CD14-positive monocyte (primary cell): Measurements from ENCODE around the gene GRK2. TPM values are rescaled to one million over a fixed set of nuclear protein-coding genes. Genes with fewer than 3 reads are reported as not detected.
A peak's percentile ranks its signal among the peaks of the same experiment; 100 is the strongest.

Source experiments
- DNase-seq, 3 donors: peaks; one replicate each; pipeline ENCODE4 v3.0.0-alpha.2; 2011 to 2022
- H2AFZ ChIP-seq: 2 replicates; pipeline ENCODE4 v1.6.0; 2012; ENCODE audit warnings: mild to moderate bottlenecking, low read depth, low read length, inconsistent platforms; ENCODE audit not compliant: insufficient read depth, poor library complexity, severe bottlenecking
- H3K27ac ChIP-seq, 2 donors: 1 replicate in 1 of 2; 2 replicates in 1 of 2; pipeline ENCODE4 v1.5.1; 2012 to 2013; ENCODE audit warnings: low read length in 2 of 2, control low read depth in 1 of 2, inconsistent platforms in 1 of 2, low read depth in 1 of 2, mild to moderate bottlenecking in 1 of 2
- H3K27me3 ChIP-seq, 2 donors: one replicate each; pipeline versions ENCODE4 v1.6.0 to v1.6.1; 2011 to 2013; ENCODE audit warnings: low read length in 2 of 2; ENCODE audit not compliant: control insufficient read depth in 2 of 2, insufficient read depth in 2 of 2
- H3K36me3 ChIP-seq, 2 donors: replicated peaks in 1 of 2; 1 replicate in 1 of 2; 2 replicates in 1 of 2; pipeline versions ENCODE4 v1.5.1 to v1.6.1; 2012 to 2013; ENCODE audit warnings: low read length in 2 of 2, control low read depth in 1 of 2, inconsistent platforms in 1 of 2, mild to moderate bottlenecking in 1 of 2; ENCODE audit not compliant: insufficient read depth in 2 of 2, control insufficient read depth in 1 of 2
- H3K4me1 ChIP-seq, 2 donors: 1 replicate in 1 of 2; 2 replicates in 1 of 2; pipeline versions ENCODE4 v1.5.1 to v1.6.1; 2012 to 2013; ENCODE audit warnings: low read length in 2 of 2, control low read depth in 1 of 2, inconsistent platforms in 1 of 2, mild to moderate bottlenecking in 1 of 2, moderate library complexity in 1 of 2; ENCODE audit not compliant: insufficient read depth in 2 of 2, control insufficient read depth in 1 of 2
- H3K4me2 ChIP-seq: replicated peaks from 2 replicates; pipeline ENCODE3; 2012; ENCODE audit warnings: low read length, moderate library complexity, mild to moderate bottlenecking; ENCODE audit not compliant: poor library complexity, severe bottlenecking; ENCODE audit errors: extremely low read depth
- H3K4me3 ChIP-seq, 3 experiments: fragments of 200-600 bp in 1 of 3; sonication (generic) in 1 of 3; replicated peaks in 1 of 3; 1 replicate in 2 of 3; 2 replicates in 1 of 3; pipeline ENCODE4 v1.5.1; 2011 to 2013; ENCODE audit warnings: low read length in 3 of 3, mild to moderate bottlenecking in 3 of 3, control low read depth in 2 of 3, low read depth in 2 of 3, inconsistent platforms in 1 of 3, moderate library complexity in 1 of 3
- H3K79me2 ChIP-seq: 2 replicates; pipeline ENCODE4 v1.6.0; 2012; ENCODE audit warnings: mild to moderate bottlenecking, control low read depth, inconsistent platforms, low read length, moderate library complexity; ENCODE audit not compliant: insufficient read depth
- H3K9ac ChIP-seq: 2 replicates; pipeline ENCODE4 v1.6.0; 2017; ENCODE audit warnings: low read length, mild to moderate bottlenecking; ENCODE audit not compliant: insufficient read depth, poor library complexity, severe bottlenecking
- H3K9me3 ChIP-seq, 2 donors: replicated peaks in 1 of 2; 1 replicate in 1 of 2; 2 replicates in 1 of 2; pipeline versions ENCODE4 v1.5.1 to v1.6.1; 2012 to 2013; ENCODE audit warnings: low read length in 2 of 2, control low read depth in 1 of 2; ENCODE audit not compliant: control insufficient read depth in 1 of 2, insufficient read depth in 1 of 2
- H4K20me1 ChIP-seq: 2 replicates; pipeline ENCODE4 v1.6.0; 2012; ENCODE audit warnings: mild to moderate bottlenecking, low read length, control low read depth, moderate library complexity; ENCODE audit not compliant: insufficient read depth
- H3K27ac Mint-ChIP-seq, 7 donors: one replicate each; pipeline ENCODE4 v1.8.0; 2020; ENCODE audit warnings: mild to moderate bottlenecking in 7 of 7, mixed read lengths in 7 of 7, moderate library complexity in 6 of 7, inconsistent platforms in 2 of 7
- H3K27me3 Mint-ChIP-seq, 3 donors: one replicate each; pipeline ENCODE4 v1.8.0; 2021 to 2022; ENCODE audit warnings: low read depth in 3 of 3, mild to moderate bottlenecking in 3 of 3, mixed read lengths in 3 of 3, moderate library complexity in 3 of 3, inconsistent platforms in 1 of 3
- H3K36me3 Mint-ChIP-seq, 2 donors: one replicate each; pipeline ENCODE4 v1.8.0; 2020; ENCODE audit warnings: mixed read lengths in 2 of 2, inconsistent platforms in 1 of 2, mild to moderate bottlenecking in 1 of 2
- H3K4me1 Mint-ChIP-seq: one replicate; pipeline ENCODE4 v1.8.0; 2020; ENCODE audit warnings: mild to moderate bottlenecking, mixed read lengths
- H3K4me3 Mint-ChIP-seq, 2 donors: one replicate each; pipeline ENCODE4 v1.8.0; 2020; ENCODE audit warnings: mild to moderate bottlenecking in 2 of 2, mixed read lengths in 2 of 2, moderate library complexity in 1 of 2
- H3K9me3 Mint-ChIP-seq, 7 donors: one replicate each; pipeline ENCODE4 v1.8.0; 2020 to 2022; ENCODE audit warnings: mixed read lengths in 7 of 7, mild to moderate bottlenecking in 6 of 7, moderate library complexity in 6 of 7, inconsistent platforms in 2 of 7
- WGBS: methylation state at CpG from one replicate; pipeline ENCODE4 v1.1.5; 2013; ENCODE audit warnings: missing lambda C conversion rate; ENCODE audit not compliant: insufficient coverage; 5-methylcytosine and 5-hydroxymethylcytosine counted together
- intact Hi-C, 2 donors: fragments of 100-400 bp; cut with micrococcal nuclease; formaldehyde crosslinking; loops; one replicate each; pipeline versions ENCODE4 v1.15.0 to v1.15.1; 2023
- polyA plus RNA-seq, 3 donors: library from polyadenylated mRNA; depleted of rRNA in 1 of 3; unstranded in 2 of 3; stranded (reverse) in 1 of 3; fragments of 300-500 nt in 2 of 3; fragments of >200 nt in 1 of 3; fragmentation: Illumina TruSeq in 2 of 3; gene quantifications; 1 replicate in 2 of 3; 2 replicates in 1 of 3; pipeline ENCODE4 v1.2.3, GENCODE V29; 2012 to 2021
- TF ChIP-seq, protein P1 (sequence below): fragments of 200-600 bp; IDR thresholded peaks from one replicate; pipeline ENCODE4 v1.8.0; 2022; ENCODE audit warnings: antibody characterized with exemption, mild to moderate bottlenecking

GRK2 gene
- polyA plus RNA-seq, 3 donors, result 34.9 to 777 (median 43.0) TPM

DNA sequence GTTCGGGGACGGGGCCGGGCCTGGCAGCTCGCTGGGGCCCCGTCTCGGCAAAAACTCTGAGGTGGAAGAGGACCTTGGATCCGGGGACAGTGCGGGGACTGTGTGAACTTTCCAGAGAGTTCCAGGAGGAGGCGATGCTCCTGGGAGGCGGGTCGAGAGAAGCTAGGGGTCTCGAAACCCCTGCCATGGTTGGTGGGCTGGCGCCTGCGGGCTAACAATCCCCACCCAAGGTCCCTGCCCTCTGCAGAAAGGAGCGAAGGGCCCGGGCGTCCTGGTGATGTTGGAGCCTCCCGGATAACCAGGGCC is 4.7 kb upstream of the GRK2 start:
- no peak overlapping the region for H3K4me3 Mint-ChIP-seq
- Histone ChIP-seq H2AFZ (peak overlapping the region; percentile 61), H3K9ac (no peak overlapping the region), H3K27me3 (peaks cover 0 to 3% of the 10 kb centered on the region in 2 donors), H3K36me3 (peaks cover 8% of the 10 kb centered on the region in 2 donors), H3K79me2 (peaks cover 28% of the 10 kb centered on the region), H3K4me2 (peak overlapping the region; percentile 71), H3K27ac (no peak overlapping the region), H3K4me1 (peaks cover 37 to 54% of the 10 kb centered on the region in 2 donors), H4K20me1 (peaks cover 24% of the 10 kb centered on the region), H3K9me3 (no peaks in the 10 kb centered on the region), H3K4me3 (peak overlapping the region in 1 of 3 experiments; percentile 61)
- H3K4me1 Mint-ChIP-seq, result peaks cover 51% of the 10 kb centered on the region
- TF ChIP-seq, protein P1, sequence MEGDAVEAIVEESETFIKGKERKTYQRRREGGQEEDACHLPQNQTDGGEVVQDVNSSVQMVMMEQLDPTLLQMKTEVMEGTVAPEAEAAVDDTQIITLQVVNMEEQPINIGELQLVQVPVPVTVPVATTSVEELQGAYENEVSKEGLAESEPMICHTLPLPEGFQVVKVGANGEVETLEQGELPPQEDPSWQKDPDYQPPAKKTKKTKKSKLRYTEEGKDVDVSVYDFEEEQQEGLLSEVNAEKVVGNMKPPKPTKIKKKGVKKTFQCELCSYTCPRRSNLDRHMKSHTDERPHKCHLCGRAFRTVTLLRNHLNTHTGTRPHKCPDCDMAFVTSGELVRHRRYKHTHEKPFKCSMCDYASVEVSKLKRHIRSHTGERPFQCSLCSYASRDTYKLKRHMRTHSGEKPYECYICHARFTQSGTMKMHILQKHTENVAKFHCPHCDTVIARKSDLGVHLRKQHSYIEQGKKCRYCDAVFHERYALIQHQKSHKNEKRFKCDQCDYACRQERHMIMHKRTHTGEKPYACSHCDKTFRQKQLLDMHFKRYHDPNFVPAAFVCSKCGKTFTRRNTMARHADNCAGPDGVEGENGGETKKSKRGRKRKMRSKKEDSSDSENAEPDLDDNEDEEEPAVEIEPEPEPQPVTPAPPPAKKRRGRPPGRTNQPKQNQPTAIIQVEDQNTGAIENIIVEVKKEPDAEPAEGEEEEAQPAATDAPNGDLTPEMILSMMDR, result no peak
- no peak overlapping the region for H3K27ac Mint-ChIP-seq
- no peak for DNase-seq
- WGBS, result 29% methylated on average over 15 of the region's 18 CpGs
- H3K36me3 Mint-ChIP-seq, result peaks cover 12 to 23% of the 10 kb centered on the region in 2 donors
- intact Hi-C loops, result loop anchor here in 1 of 2 donors (5.0 kb wide), 1 partner anchor 121 kb away; no protein-coding TSS in a partner anchor
- H3K9me3 Mint-ChIP-seq, result no peaks in the 10 kb centered on the region
- peaks cover 13 to 26% (median 25%) of the 10 kb centered on the region in 3 donors for H3K27me3 Mint-ChIP-seq

DNA sequence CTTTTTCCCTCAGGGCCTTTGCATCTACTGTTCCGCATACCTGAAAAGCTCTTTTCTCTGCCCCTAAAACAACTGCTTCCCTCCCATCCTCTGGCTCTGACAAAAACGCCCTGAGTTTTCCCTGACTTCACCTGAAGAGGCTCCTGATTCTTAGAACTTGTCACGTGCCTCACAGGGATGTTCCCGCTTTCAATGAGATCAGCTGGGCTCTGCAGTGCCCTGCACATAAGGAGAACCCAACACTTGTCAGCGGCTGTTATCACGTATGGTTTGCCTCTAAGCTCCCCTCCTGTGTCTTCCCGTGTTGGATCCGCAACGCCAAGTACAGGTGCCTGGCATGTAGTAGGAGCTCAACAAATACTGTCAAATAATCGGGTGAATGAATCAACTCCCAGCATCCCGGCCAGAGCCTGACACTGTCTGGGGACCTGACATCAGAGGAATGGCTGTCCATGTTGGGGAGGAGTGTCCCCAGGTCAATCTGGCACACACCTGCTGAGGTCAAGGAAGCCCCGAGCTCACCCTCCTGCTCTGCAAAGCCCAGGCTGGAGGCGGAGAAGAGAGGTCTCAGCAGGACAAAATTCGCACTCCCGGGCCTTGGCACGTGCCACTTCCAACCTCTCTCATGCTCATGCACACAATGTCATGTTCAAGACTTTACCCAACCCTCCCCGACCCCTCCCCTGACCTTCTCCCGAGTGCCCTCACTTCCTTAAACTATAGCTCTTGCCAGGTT is 4.2 kb upstream of the GRK2 start:
- H3K9me3 ChIP-seq, result no peaks in the 10 kb centered on the region
- H3K4me1 Mint-ChIP-seq, result peaks cover 49% of the 10 kb centered on the region
- 63% methylated on average over 15 of the region's 18 CpGs for WGBS
- no peak for DNase-seq
- intact Hi-C loops, result loop anchor here in 1 of 2 donors (2.0 to 5.0 kb wide), 2 partner anchors 55 to 120 kb away; no protein-coding TSS in a partner anchor
- peaks cover 0 to 3% of the 10 kb centered on the region in 2 donors for H3K27me3 ChIP-seq
- H3K4me3 Mint-ChIP-seq, result peak overlapping the region in 1 of 2 donors; percentile 82
- H2AFZ ChIP-seq, result no peak overlapping the region
- H3K27me3 Mint-ChIP-seq, result peaks cover 13 to 26% (median 25%) of the 10 kb centered on the region in 3 donors
- TF ChIP-seq, protein P1, result no peak
- H4K20me1 ChIP-seq, result peaks cover 19% of the 10 kb centered on the region
- peaks cover 37 to 54% of the 10 kb centered on the region in 2 donors for H3K4me1 ChIP-seq
- H3K36me3 Mint-ChIP-seq, result peaks cover 6 to 18% of the 10 kb centered on the region in 2 donors
- H3K27ac Mint-ChIP-seq, result peak overlapping the region; percentile 91 to 99 (median 97)
- H3K9me3 Mint-ChIP-seq, result peaks cover 0 to 1% (median 0%) of the 10 kb centered on the region in 7 donors
- no peak overlapping the region for H3K9ac ChIP-seq
- H3K4me3 ChIP-seq, result peak overlapping the region in 1 of 3 experiments; percentile 64
- peaks cover 2 to 3% of the 10 kb centered on the region in 2 donors for H3K36me3 ChIP-seq
- peaks cover 33% of the 10 kb centered on the region for H3K79me2 ChIP-seq
- peak overlapping the region; percentile 71 for H3K4me2 ChIP-seq
- H3K27ac ChIP-seq, result peak overlapping the region in 1 of 2 donors; percentile 77
